Neural crest cell (in vitro differentiated cells): ENCODE measurements around the gene YARS1. TPM values are rescaled to one million over a fixed set of nuclear protein-coding genes. Genes with fewer than 3 reads are reported as not detected.

ENCODE experiments used
- DNase-seq: peaks from one replicate; pipeline ENCODE4 v3.0.0; 2021; ENCODE audit warnings: low read depth, mixed read lengths, low spot score
- H3K27ac Mint-ChIP-seq: one replicate; pipeline ENCODE4 v1.8.0; 2021; ENCODE audit warnings: mild to moderate bottlenecking, mixed read lengths; ENCODE audit not compliant: unreplicated experiment
- H3K27me3 Mint-ChIP-seq: 2 replicates; pipeline ENCODE4 v1.8.0; 2021; ENCODE audit warnings: low read depth, mild to moderate bottlenecking, mixed read lengths
- H3K36me3 Mint-ChIP-seq: 2 replicates; pipeline ENCODE4 v1.8.0; 2021; ENCODE audit warnings: low read depth, mild to moderate bottlenecking, mixed read lengths
- H3K4me1 Mint-ChIP-seq: 2 replicates; pipeline ENCODE4 v1.8.0; 2021; ENCODE audit warnings: mixed read lengths
- H3K4me3 Mint-ChIP-seq: one replicate; pipeline ENCODE4 v1.8.0; 2021; ENCODE audit warnings: mild to moderate bottlenecking, mixed read lengths
- H3K9me3 Mint-ChIP-seq: 2 replicates; pipeline ENCODE4 v1.8.0; 2021; ENCODE audit warnings: mixed read lengths
- CTCF ChIP-seq: fragments of 200-600 bp; sonication (generic); conservative IDR thresholded peaks from 2 replicates; pipeline ENCODE4 v1.5.0; 2021; ENCODE audit warnings: antibody characterized with exemption, mild to moderate bottlenecking
- total RNA-seq: library from RNA; stranded (reverse); gene quantifications from 2 replicates; pipeline ENCODE4 v1.2.1, GENCODE V29; 2021

YARS1 gene
- total RNA-seq, 1 donor from 2014 or later, result 140 TPM

- Mint-ChIP-seq H3K4me1 (peaks cover 34% of the 10 kb centered on the region), H3K9me3 (no peaks in the 10 kb centered on the region), H3K4me3 (no peak overlapping the region), H3K36me3 (no peaks in the 10 kb centered on the region), H3K27ac (no peak overlapping the region), H3K27me3 (no peaks in the 10 kb centered on the region)
- TF ChIP-seq CTCF, result no peak
- DNase-seq, result no peak
Measured at GRCh38 chr1:32729254-32730046, 87.7 kb downstream of the YARS1 start.

GRCh38 chr1:32728413-32729077, 88.6 kb downstream of the YARS1 start:
- Mint-ChIP-seq H3K27ac (no peak overlapping the region), H3K4me3 (no peak overlapping the region), H3K4me1 (peaks cover 27% of the 10 kb centered on the region), H3K36me3 (no peaks in the 10 kb centered on the region), H3K9me3 (no peaks in the 10 kb centered on the region), H3K27me3 (no peaks in the 10 kb centered on the region)
- DNase-seq, result no peak
- TF ChIP-seq CTCF, result no peak

GRCh38 chr1:32727876-32728275, 89.3 kb downstream of the YARS1 start:
- DNase-seq, result no peak
- no peak for TF ChIP-seq CTCF
- no peaks in the 10 kb centered on the region for H3K27me3 Mint-ChIP-seq
- no peaks in the 10 kb centered on the region for H3K36me3 Mint-ChIP-seq
- peaks cover 24% of the 10 kb centered on the region for H3K4me1 Mint-ChIP-seq
- no peaks in the 10 kb centered on the region for H3K9me3 Mint-ChIP-seq
- H3K4me3 Mint-ChIP-seq, result no peak overlapping the region
- H3K27ac Mint-ChIP-seq, result no peak overlapping the region

- no peaks in the 10 kb centered on the region for H3K36me3 Mint-ChIP-seq
- H3K27me3 Mint-ChIP-seq, result no peaks in the 10 kb centered on the region
- no peak overlapping the region for H3K27ac Mint-ChIP-seq
- H3K4me1 Mint-ChIP-seq, result peaks cover 19% of the 10 kb centered on the region
- no peaks in the 10 kb centered on the region for H3K9me3 Mint-ChIP-seq
- DNase-seq, result no peak
- TF ChIP-seq CTCF, result no peak
- H3K4me3 Mint-ChIP-seq, result no peak overlapping the region
Measured at GRCh38 chr1:32725615-32725982, 91.6 kb downstream of the YARS1 start.

Other genes starting within 250 kb of the YARS1 start
- gene ZBTB8OS, start 166.8 kb downstream of the YARS1 start, total RNA-seq, result 49.1 and 53.1 TPM in 2 replicates
- 492 and 494 TPM in 2 replicates for gene RBBP4, start 166.2 kb downstream of the YARS1 start, total RNA-seq
- gene SYNC, start 114.6 kb downstream of the YARS1 start, total RNA-seq, result 0.12 TPM in 1 of 2 replicates, not detected in the other
- gene S100PBP, start 295 bp upstream of the YARS1 start, total RNA-seq, result 55.0 and 55.7 TPM in 2 replicates
- 26.8 and 28.7 TPM in 2 replicates for gene FNDC5, start 53.6 kb upstream of the YARS1 start, total RNA-seq
- 0.86 and 1.2 TPM in 2 replicates for gene HPCA, start 69.1 kb upstream of the YARS1 start, total RNA-seq
- 2.7 and 2.8 TPM in 2 replicates for gene TMEM54, start 84.0 kb upstream of the YARS1 start, total RNA-seq
- 14.9 and 16.0 TPM in 2 replicates for gene RNF19B, start 147.5 kb upstream of the YARS1 start, total RNA-seq
- gene AK2, start 219.5 kb upstream of the YARS1 start, total RNA-seq, result 134 and 135 TPM in 2 replicates